ENCODE measurements around the gene PAXX. TPM values are rescaled to one million over a fixed set of nuclear protein-coding genes. Genes with fewer than 3 reads are reported as not detected.

PAXX gene
- total RNA-seq, 1 experiment from 2014 or later, result 89.0 TPM

DNA sequence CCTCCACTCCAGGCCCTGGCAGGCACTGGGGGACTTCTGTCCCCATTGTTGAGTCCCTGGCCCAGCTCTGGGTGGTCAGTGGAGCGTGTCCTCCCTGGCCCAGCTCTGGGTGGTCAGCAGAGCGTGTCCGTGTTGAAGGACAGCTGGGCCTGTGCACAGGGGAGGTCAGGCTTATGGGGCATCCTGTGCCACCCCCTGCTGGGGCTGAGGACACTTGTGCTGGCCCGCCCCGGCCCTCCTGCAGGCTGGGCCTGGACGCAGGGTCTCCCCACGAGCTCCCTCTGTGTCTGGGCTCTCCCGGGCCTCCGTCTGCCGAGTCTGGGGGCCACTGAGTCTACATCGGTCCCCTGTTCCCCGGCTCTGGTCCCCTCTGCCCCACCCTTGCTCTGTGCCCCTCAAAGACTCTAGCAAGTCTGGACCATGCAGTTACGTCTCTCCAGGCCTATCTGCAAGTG is 15.6 kb downstream of the PAXX start:
- no peak overlapping the region for H2AFZ ChIP-seq (ENCODE audit: low read depth, low read length, poor library complexity, severe bottlenecking)
- no peaks in the 10 kb centered on the region for H4K20me1 ChIP-seq (ENCODE audit: insufficient read depth)
- TF ChIP-seq YY1 (IDR thresholded peaks at IDR 0.05; ENCODE audit: extremely low read depth, insufficient replicate concordance, low read depth, low read length) (no peak), RAD21 (IDR thresholded peaks at IDR 0.05; ENCODE audit: low read depth) (no peak), EZH2phosphoT487 (IDR thresholded peaks at IDR 0.05; ENCODE audit: borderline replicate concordance) (no peak), EZH2 (IDR thresholded peaks at IDR 0.05) (no peak), FOSL1 (IDR thresholded peaks at IDR 0.05; ENCODE audit: low read depth) (no peak), POLR2AphosphoS5 (IDR thresholded peaks at IDR 0.05; ENCODE audit: low read depth, low read length) (no peak), POLR2A (IDR thresholded peaks at IDR 0.05; ENCODE audit: borderline replicate concordance, extremely low read depth, insufficient read depth, insufficient read length) (no peak), CEBPB (IDR thresholded peaks at IDR 0.05; ENCODE audit: low read depth) (no peak), SRF (IDR thresholded peaks at IDR 0.05; ENCODE audit: low read depth) (no peak), ELF1 (IDR thresholded peaks at IDR 0.05; ENCODE audit: borderline replicate concordance, low read depth) (no peak), JUND (IDR thresholded peaks at IDR 0.05) (no peak), CBX3 (IDR thresholded peaks at IDR 0.05; ENCODE audit: low read depth) (no peak)
- TF ChIP-seq, protein P1, sequence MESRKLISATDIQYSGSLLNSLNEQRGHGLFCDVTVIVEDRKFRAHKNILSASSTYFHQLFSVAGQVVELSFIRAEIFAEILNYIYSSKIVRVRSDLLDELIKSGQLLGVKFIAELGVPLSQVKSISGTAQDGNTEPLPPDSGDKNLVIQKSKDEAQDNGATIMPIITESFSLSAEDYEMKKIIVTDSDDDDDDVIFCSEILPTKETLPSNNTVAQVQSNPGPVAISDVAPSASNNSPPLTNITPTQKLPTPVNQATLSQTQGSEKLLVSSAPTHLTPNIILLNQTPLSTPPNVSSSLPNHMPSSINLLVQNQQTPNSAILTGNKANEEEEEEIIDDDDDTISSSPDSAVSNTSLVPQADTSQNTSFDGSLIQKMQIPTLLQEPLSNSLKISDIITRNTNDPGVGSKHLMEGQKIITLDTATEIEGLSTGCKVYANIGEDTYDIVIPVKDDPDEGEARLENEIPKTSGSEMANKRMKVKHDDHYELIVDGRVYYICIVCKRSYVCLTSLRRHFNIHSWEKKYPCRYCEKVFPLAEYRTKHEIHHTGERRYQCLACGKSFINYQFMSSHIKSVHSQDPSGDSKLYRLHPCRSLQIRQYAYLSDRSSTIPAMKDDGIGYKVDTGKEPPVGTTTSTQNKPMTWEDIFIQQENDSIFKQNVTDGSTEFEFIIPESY (IDR thresholded peaks at IDR 0.05; ENCODE audit: extremely low read depth, insufficient replicate concordance, low read length), result no peak
- TF ChIP-seq, protein P2, sequence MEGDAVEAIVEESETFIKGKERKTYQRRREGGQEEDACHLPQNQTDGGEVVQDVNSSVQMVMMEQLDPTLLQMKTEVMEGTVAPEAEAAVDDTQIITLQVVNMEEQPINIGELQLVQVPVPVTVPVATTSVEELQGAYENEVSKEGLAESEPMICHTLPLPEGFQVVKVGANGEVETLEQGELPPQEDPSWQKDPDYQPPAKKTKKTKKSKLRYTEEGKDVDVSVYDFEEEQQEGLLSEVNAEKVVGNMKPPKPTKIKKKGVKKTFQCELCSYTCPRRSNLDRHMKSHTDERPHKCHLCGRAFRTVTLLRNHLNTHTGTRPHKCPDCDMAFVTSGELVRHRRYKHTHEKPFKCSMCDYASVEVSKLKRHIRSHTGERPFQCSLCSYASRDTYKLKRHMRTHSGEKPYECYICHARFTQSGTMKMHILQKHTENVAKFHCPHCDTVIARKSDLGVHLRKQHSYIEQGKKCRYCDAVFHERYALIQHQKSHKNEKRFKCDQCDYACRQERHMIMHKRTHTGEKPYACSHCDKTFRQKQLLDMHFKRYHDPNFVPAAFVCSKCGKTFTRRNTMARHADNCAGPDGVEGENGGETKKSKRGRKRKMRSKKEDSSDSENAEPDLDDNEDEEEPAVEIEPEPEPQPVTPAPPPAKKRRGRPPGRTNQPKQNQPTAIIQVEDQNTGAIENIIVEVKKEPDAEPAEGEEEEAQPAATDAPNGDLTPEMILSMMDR (IDR thresholded peaks at IDR 0.05 in 2 of 3, conservative IDR thresholded peaks at IDR 0.05 in 1 of 3; ENCODE audit: borderline replicate concordance in 1 of 3, insufficient read depth in 1 of 3, low read depth in 2 of 3, low read length in 2 of 3), result no peak
- TF ChIP-seq, protein P3, sequence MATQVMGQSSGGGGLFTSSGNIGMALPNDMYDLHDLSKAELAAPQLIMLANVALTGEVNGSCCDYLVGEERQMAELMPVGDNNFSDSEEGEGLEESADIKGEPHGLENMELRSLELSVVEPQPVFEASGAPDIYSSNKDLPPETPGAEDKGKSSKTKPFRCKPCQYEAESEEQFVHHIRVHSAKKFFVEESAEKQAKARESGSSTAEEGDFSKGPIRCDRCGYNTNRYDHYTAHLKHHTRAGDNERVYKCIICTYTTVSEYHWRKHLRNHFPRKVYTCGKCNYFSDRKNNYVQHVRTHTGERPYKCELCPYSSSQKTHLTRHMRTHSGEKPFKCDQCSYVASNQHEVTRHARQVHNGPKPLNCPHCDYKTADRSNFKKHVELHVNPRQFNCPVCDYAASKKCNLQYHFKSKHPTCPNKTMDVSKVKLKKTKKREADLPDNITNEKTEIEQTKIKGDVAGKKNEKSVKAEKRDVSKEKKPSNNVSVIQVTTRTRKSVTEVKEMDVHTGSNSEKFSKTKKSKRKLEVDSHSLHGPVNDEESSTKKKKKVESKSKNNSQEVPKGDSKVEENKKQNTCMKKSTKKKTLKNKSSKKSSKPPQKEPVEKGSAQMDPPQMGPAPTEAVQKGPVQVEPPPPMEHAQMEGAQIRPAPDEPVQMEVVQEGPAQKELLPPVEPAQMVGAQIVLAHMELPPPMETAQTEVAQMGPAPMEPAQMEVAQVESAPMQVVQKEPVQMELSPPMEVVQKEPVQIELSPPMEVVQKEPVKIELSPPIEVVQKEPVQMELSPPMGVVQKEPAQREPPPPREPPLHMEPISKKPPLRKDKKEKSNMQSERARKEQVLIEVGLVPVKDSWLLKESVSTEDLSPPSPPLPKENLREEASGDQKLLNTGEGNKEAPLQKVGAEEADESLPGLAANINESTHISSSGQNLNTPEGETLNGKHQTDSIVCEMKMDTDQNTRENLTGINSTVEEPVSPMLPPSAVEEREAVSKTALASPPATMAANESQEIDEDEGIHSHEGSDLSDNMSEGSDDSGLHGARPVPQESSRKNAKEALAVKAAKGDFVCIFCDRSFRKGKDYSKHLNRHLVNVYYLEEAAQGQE (IDR thresholded peaks at IDR 0.05; ENCODE audit: low read depth), result no peak
- TF ChIP-seq, protein P4, sequence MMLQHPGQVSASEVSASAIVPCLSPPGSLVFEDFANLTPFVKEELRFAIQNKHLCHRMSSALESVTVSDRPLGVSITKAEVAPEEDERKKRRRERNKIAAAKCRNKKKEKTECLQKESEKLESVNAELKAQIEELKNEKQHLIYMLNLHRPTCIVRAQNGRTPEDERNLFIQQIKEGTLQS (IDR thresholded peaks at IDR 0.05), result no peak
- DNase-seq (ENCODE audit: low read depth, low spot score) (no peak), ATAC-seq (no peak)
- no peak overlapping the region for H3K27ac ChIP-seq (ENCODE audit: low read depth, low read length)
- no peaks in the 10 kb centered on the region for H3K4me1 ChIP-seq (ENCODE audit: control insufficient read depth in 1 of 2, insufficient read depth in 2 of 2, low read length in 2 of 2)
- no peak overlapping the region for H3K9ac ChIP-seq (ENCODE audit: low read length)
- no peaks in the 10 kb centered on the region for H3K79me2 ChIP-seq (ENCODE audit: insufficient read depth, low read length)
- POLR2A ChIA-PET, result no interaction called here
- no TSS peak for BruUV-seq (replicated peaks)
- RAD21 ChIA-PET (ENCODE audit: low non-redundant PET in 1 of 2, low total read pairs in 2 of 2, uncharacterized antibody in 2 of 2, unreplicated experiment in 2 of 2), result no interaction called here
- H3K4me2 ChIP-seq (ENCODE audit: low read length), result no peak overlapping the region
- no peaks in the 10 kb centered on the region for H3K27me3 ChIP-seq (ENCODE audit: insufficient read depth, low read length)
- H3K4me3 ChIP-seq (replicated peaks in 1 of 2; ENCODE audit: low read depth in 1 of 2, low read length in 2 of 2), result no peak overlapping the region
- intact Hi-C loops (cut with micrococcal nuclease), result no loop called here
- no peaks in the 10 kb centered on the region for H3K9me2 ChIP-seq (ENCODE audit: insufficient read depth)
- peaks cover 3 to 6% of the 10 kb centered on the region in 2 experiments; a peak in 3 of 4 replicates for H3K36me3 ChIP-seq (ENCODE audit: control insufficient read depth in 1 of 2, insufficient read depth in 2 of 2, low read length in 2 of 2)
- H3K9me3 ChIP-seq (ENCODE audit: control insufficient read depth in 1 of 2, insufficient read depth in 1 of 2, low read depth in 1 of 2, low read length in 2 of 2), result peaks cover 0 to 4% of the 10 kb centered on the region in 2 experiments; a peak in 1 of 4 replicates
- CTCF ChIA-PET, result no interaction called here

All from HCT116 (cell line).